Heart right ventricle (tissue), 16 donors: ENCODE measurements around the gene FAN1. TPM values are rescaled to one million over a fixed set of nuclear protein-coding genes. Genes with fewer than 3 reads are reported as not detected.

ENCODE experiments used
- ATAC-seq, 8 donors: fragments of 200-7000 bp; cut with Tn5 transposase; one replicate each; pipeline ENCODE4 v1.9.1; 2020; ENCODE audit warnings: mild to moderate bottlenecking in 8 of 8, moderate library complexity in 8 of 8, moderate number of reproducible peaks in 1 of 8
- DNase-seq, 2 donors: peaks; one replicate each; pipeline ENCODE4 v3.0.0-alpha.2; 2020
- H3K27ac ChIP-seq, 10 donors: fragments of 200-600 bp; sonication (generic) in 2 of 10; one replicate each; pipeline versions ENCODE4 v1.5.0 to v1.8.0; 2020 to 2022; ENCODE audit warnings: mild to moderate bottlenecking in 3 of 10
- H3K27me3 ChIP-seq, 7 donors: fragments of 200-600 bp; one replicate each; pipeline ENCODE4 v1.8.0; 2021 to 2022; ENCODE audit warnings: mild to moderate bottlenecking in 2 of 7
- H3K36me3 ChIP-seq, 9 donors: fragments of 200-600 bp; sonication (generic) in 1 of 9; one replicate each; pipeline versions ENCODE4 v1.5.0 to v1.8.0; 2020 to 2022; ENCODE audit warnings: mild to moderate bottlenecking in 2 of 9
- H3K4me1 ChIP-seq, 9 donors: fragments of 200-600 bp; sonication (generic) in 1 of 9; one replicate each; pipeline versions ENCODE4 v1.5.0 to v1.8.0; 2020 to 2022; ENCODE audit warnings: mild to moderate bottlenecking in 4 of 9
- H3K4me3 ChIP-seq, 10 donors: fragments of 200-600 bp; sonication (generic) in 2 of 10; one replicate each; pipeline versions ENCODE4 v1.5.0 to v1.8.0; 2020 to 2022; ENCODE audit warnings: mild to moderate bottlenecking in 7 of 10, moderate library complexity in 2 of 10
- H3K9me3 ChIP-seq, 11 donors: fragments of 200-600 bp in 10 of 11; sonication (generic) in 2 of 11; one replicate each; pipeline versions ENCODE4 v1.5.0 to v1.8.0; 2013 to 2022; ENCODE audit warnings: mild to moderate bottlenecking in 2 of 11, control low read depth in 1 of 11, moderate library complexity in 1 of 11
- WGBS, 2 donors: extraction: QIAGEN DNeasy Blood & Tissue Kit; methylation state at CpG; one replicate each; pipeline ENCODE4 v1.1.7; 2013; ENCODE audit warnings: inconsistent platforms in 1 of 2; 5-methylcytosine and 5-hydroxymethylcytosine counted together
- intact Hi-C, 10 donors: fragments of 100-400 bp; cut with DNase I; formaldehyde crosslinking; loops; one replicate each; pipeline versions ENCODE4 v1.11.1 to v1.14.2; 2022
- polyA plus RNA-seq, 2 donors: library from polyadenylated mRNA; stranded (reverse); fragments of 200-250 nt; gene quantifications; one replicate each; pipeline ENCODE4 v1.2.3, GENCODE V29; 2013
- total RNA-seq, 10 donors: library from RNA; stranded (reverse); fragmentation: NEBNext Ultra II Directional in 3 of 10; extraction: Animal tissue kit (Norgen Biotek cat#: 25700) in 3 of 10; gene quantifications; one replicate each; pipeline versions ENCODE4 v1.2.1 to v1.2.4, GENCODE V29; 2021 to 2023
- TF ChIP-seq, protein P1 (sequence below), 9 donors: fragments of 200-600 bp; sonication (generic) in 2 of 9; IDR thresholded peaks; one replicate each; pipeline versions ENCODE4 v1.5.0 to v1.8.0; 2021 to 2022; ENCODE audit warnings: antibody characterized with exemption in 9 of 9, mild to moderate bottlenecking in 5 of 9, moderate library complexity in 1 of 9
- donor health status: Arrhythmogenic right ventricular cardiomyopathy.
- donor health status: ischemic (EF 13 %, LVEDD 7.1; RV severe dilation, severe dysfunction).
- donor health status: healthy with polysubstance abuse.
- donor health status: DM: no; HTN: yes; CAD: no.
- donor health status: DM: no; HTN: no; CAD: no.
- donor health status: ischemic (EF 25% LVEDD 6.9; RV normal size, moderate dysfunction).
- donor health status: ischemic (EF 25% LVEDD 5.7; RV mildly dilated, moderate dysfunction).
- donor health status: healthy.
- donor health status: DM: yes; HTN: yes; CAD: no.
- donor health status: Ischemic cardiomyopathy.
- donor health status: ischemic (EF 35%, LVEDD 5.7; RV mildly dilated, moderate dysfunction).
- donor health status: nonischemic (EF 11% LVEDD 7.7; RV severe dilation, severe dysfunction).
- donor health status: DM: yes; HTN: yes; CAD: no.
- donor health status: PGD.
- donor health status: ischemic (EF 29% LVEDD 5.4; RV normal size, mild dysfunction).
- donor health status: nonischemic (EF 23%, LVEDD 6.1; RV moderate dilation, normal function).

Gene FAN1
- total and polyA plus RNA-seq, 12 donors: 8.2 to 28.0 (median 16.6) TPM

DNA sequence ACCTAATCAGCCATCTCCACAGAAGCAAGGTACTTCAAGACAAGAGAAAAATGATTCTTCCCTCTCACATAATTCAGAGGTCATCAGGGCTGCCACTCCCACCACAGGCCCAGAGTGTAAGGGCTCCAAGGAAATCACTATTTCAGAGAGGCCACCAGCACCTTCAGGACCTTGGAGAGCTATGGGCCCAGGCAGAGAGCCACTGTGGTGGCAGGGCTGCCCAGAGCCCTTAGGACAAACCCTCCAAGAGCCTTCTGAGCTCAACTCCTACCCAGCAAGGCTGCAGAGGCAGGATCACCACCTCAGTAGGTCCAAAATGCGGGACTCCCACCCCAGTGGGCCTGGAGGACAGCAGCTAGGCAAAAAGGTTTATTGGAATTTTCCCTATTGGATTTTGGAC, 17.9 kb upstream of the FAN1 start:
- Histone ChIP-seq H3K27ac (no peak overlapping the region), H3K27me3 (no peaks in the 10 kb centered on the region), H3K4me1 (no peaks in the 10 kb centered on the region), H3K4me3 (no peak overlapping the region), H3K9me3 (no peaks in the 10 kb centered on the region), H3K36me3 (no peaks in the 10 kb centered on the region)
- 80 to 84% methylated on average over 1 of the region's 1 CpG for WGBS, 2 donors
- DNase-seq (no peak), ATAC-seq (peak in 4 of 8 donors; percentile 49 to 70 (median 56))
- intact Hi-C loops: no loop called here
- TF ChIP-seq, protein P1, sequence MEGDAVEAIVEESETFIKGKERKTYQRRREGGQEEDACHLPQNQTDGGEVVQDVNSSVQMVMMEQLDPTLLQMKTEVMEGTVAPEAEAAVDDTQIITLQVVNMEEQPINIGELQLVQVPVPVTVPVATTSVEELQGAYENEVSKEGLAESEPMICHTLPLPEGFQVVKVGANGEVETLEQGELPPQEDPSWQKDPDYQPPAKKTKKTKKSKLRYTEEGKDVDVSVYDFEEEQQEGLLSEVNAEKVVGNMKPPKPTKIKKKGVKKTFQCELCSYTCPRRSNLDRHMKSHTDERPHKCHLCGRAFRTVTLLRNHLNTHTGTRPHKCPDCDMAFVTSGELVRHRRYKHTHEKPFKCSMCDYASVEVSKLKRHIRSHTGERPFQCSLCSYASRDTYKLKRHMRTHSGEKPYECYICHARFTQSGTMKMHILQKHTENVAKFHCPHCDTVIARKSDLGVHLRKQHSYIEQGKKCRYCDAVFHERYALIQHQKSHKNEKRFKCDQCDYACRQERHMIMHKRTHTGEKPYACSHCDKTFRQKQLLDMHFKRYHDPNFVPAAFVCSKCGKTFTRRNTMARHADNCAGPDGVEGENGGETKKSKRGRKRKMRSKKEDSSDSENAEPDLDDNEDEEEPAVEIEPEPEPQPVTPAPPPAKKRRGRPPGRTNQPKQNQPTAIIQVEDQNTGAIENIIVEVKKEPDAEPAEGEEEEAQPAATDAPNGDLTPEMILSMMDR (IDR thresholded peaks at IDR 0.05): no peak

DNA sequence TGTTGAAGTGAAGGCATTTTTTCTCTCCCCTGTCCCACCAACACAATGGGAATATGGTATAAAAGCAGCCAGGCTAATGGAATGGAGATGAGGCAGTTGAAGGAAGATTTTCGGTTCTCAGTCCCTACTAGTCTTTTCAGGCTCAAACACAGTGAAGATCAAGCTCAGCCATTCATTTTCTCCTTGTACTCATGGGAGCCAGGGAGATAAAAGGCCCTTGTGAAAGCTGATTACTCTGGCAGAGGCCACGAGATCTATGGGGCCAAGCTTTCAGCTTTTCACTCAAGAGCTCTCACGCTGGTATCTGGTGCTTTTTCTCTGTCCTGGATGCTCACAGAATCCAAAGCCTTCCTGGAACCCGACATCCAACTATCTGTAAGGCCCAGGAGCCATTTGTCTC, 14.5 kb upstream of the FAN1 start:
- no peaks in the 10 kb centered on the region for H3K36me3 ChIP-seq
- WGBS, 2 donors: 32 to 45% methylated on average over 4 of the region's 4 CpGs
- ATAC-seq (no peak), DNase-seq (no peak)
- intact Hi-C loops: no loop called here
- no peaks in the 10 kb centered on the region for H3K27me3 ChIP-seq
- H3K9me3 ChIP-seq: no peaks in the 10 kb centered on the region
- H3K27ac ChIP-seq: no peak overlapping the region
- TF ChIP-seq, protein P1 (IDR thresholded peaks at IDR 0.05): no peak
- no peak overlapping the region for H3K4me3 ChIP-seq
- H3K4me1 ChIP-seq: no peaks in the 10 kb centered on the region

DNA sequence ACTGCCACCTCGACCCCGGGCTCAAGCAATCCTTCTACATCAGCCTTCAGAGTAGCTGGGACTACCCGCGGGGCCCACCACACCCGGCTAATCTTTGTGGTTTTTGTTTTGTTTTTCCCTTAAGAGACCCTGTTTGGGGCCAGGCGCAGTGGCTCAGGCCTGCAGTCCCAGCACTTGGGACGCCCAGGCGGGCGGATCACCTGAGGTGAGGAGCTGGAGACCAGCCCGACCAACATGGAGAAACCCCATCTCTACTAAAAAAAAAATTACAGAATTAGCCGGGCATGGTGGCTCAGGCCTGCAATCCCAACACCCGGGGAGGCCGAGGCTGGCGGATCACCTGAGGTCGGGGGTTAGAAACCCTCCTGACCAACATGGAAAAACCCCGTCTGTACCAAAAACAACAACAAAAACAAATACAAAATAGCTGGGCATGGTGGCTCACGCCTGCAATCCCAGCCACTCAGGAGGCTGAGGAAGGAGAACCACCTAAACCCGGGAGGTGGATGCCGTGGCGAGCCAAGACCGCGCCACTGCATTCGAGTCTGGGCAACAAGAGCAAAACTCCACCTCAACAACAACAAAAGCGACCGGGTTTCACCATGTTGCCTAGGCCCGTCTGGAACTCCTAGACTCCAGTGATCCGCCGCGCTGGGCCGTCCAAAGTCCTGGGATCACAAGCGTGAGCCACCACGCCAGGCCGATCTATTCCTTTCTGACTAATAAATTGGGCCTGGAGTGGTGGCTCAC, 8.1 kb upstream of the FAN1 start:
- Histone ChIP-seq H3K4me3 (no peak overlapping the region), H3K9me3 (no peaks in the 10 kb centered on the region), H3K36me3 (no peaks in the 10 kb centered on the region), H3K27me3 (no peaks in the 10 kb centered on the region), H3K27ac (no peak overlapping the region), H3K4me1 (no peaks in the 10 kb centered on the region)
- 91 to 92% methylated on average over 33 of the region's 33 CpGs for WGBS, 2 donors
- ATAC-seq (no peak), DNase-seq (no peak)
- TF ChIP-seq, protein P1 (IDR thresholded peaks at IDR 0.05): no peak
- intact Hi-C loops: loop anchor here in 1 of 10 donors (10.0 kb wide), 1 partner anchor 229 kb away; no protein-coding TSS in a partner anchor

DNA sequence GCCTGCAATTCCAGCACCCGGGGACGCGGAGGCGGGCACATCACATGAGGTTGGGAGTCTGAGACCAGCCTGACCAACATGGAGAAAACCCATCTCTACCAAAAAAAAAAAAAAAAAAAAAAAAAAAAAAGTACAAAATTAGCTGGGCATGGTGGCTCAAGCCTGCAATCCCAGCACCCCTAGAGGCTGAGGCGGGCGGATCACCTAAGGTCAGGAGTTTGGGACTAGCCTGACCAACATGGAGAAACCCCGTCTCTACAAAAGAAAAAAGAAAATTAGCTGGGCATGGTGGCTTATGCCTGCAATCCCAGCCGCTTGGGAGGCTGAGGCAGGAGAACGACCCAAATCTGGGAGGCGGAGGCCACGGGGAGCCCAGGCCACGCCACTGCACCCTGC, 7.5 kb upstream of the FAN1 start:
- WGBS, 2 donors: 87 to 90% methylated on average over 11 to 12 of the region's 12 CpGs
- H3K27me3 ChIP-seq: no peaks in the 10 kb centered on the region
- TF ChIP-seq, protein P1 (IDR thresholded peaks at IDR 0.05): no peak
- no peaks in the 10 kb centered on the region for H3K4me1 ChIP-seq
- no peak overlapping the region for H3K4me3 ChIP-seq
- no peak for DNase-seq
- ATAC-seq: no peak
- no peaks in the 10 kb centered on the region for H3K36me3 ChIP-seq
- intact Hi-C loops: loop anchor here in 1 of 10 donors (10.0 kb wide), 1 partner anchor 229 kb away; no protein-coding TSS in a partner anchor
- no peaks in the 10 kb centered on the region for H3K9me3 ChIP-seq
- no peak overlapping the region for H3K27ac ChIP-seq
